Neural cell (in vitro differentiated cells): ENCODE measurements around the gene POGLUT2. TPM values are rescaled to one million over a fixed set of nuclear protein-coding genes. Genes with fewer than 3 reads are reported as not detected.

Source experiments
- H2AFZ ChIP-seq: fragments of 200-600, 300-800 bp; sonication (generic), shearing (Covaris generic); 2 replicates; pipeline ENCODE4 v1.6.0; 2014; ENCODE audit warnings: low read depth, mild to moderate bottlenecking, antibody characterized with exemption, low read length, moderate library complexity
- H3F3A ChIP-seq: fragments of 200-600 bp; shearing (Covaris generic); 2 replicates; pipeline ENCODE4 v1.6.1; 2016; ENCODE audit warnings: mild to moderate bottlenecking, moderate library complexity, mixed read lengths, antibody characterized with exemption, low read length; ENCODE audit not compliant: insufficient read depth, poor library complexity, severe bottlenecking
- H3K27ac ChIP-seq: fragments of 200-600, 300-800 bp; sonication (generic), shearing (Covaris generic); 2 replicates; pipeline ENCODE4 v1.5.1; 2014; ENCODE audit warnings: mild to moderate bottlenecking, low read length, moderate library complexity
- H3K27me3 ChIP-seq: fragments of 300-800, 200-600 bp; sonication (generic), shearing (Covaris generic); 2 replicates; pipeline ENCODE4 v1.6.0; 2014; ENCODE audit warnings: mild to moderate bottlenecking, low read depth, low read length, moderate library complexity; ENCODE audit not compliant: insufficient read depth
- H3K36me3 ChIP-seq: fragments of 300-800, 200-600 bp; sonication (generic), shearing (Covaris generic); 2 replicates; pipeline ENCODE4 v1.5.1; 2014; ENCODE audit warnings: mild to moderate bottlenecking, antibody characterized with exemption, low read length, moderate library complexity; ENCODE audit not compliant: insufficient read depth
- H3K4me2 ChIP-seq: fragments of 300-800, 200-600 bp; sonication (generic), shearing (Covaris generic); 2 replicates; pipeline ENCODE4 v1.6.0; 2014; ENCODE audit warnings: mild to moderate bottlenecking, low read length
- H3K4me3 ChIP-seq: fragments of 300-800, 200-600 bp; sonication (generic), shearing (Covaris generic); 2 replicates; pipeline ENCODE4 v1.5.1; 2014; ENCODE audit warnings: mild to moderate bottlenecking, low read length, moderate library complexity
- H3K79me2 ChIP-seq: fragments of 200-600 bp; shearing (Covaris generic); replicated peaks from 2 replicates; pipeline ENCODE4 v1.6.0; 2014; ENCODE audit warnings: mild to moderate bottlenecking, low read length, moderate library complexity; ENCODE audit not compliant: insufficient read depth
- H3K9ac ChIP-seq: fragments of 300-800, 200-600 bp; sonication (generic), shearing (Covaris generic); 2 replicates; pipeline ENCODE4 v1.6.1; 2016; ENCODE audit warnings: mild to moderate bottlenecking, low read length, mixed read lengths
- H3K9me2 ChIP-seq: fragments of 200-600 bp; shearing (Covaris generic); 2 replicates; pipeline ENCODE4 v1.6.1; 2016; ENCODE audit warnings: mild to moderate bottlenecking, low read length, mixed read lengths; ENCODE audit not compliant: insufficient read depth
- H3K9me3 ChIP-seq: fragments of 200-600, 300-800 bp; sonication (generic), shearing (Covaris generic); 2 replicates; pipeline ENCODE4 v1.6.1; 2016; ENCODE audit warnings: mild to moderate bottlenecking, mixed run types, low read length, moderate library complexity, mixed read lengths
- H4K20me1 ChIP-seq: fragments of 200-600 bp; shearing (Covaris generic); 2 replicates; pipeline ENCODE4 v1.6.1; 2016; ENCODE audit warnings: mild to moderate bottlenecking, mixed run types; ENCODE audit not compliant: insufficient read depth
- CTCF ChIP-seq: fragments of 450-650 bp; IDR thresholded peaks from 2 replicates; pipeline ENCODE4 v1.5.1; 2014; ENCODE audit warnings: antibody characterized with exemption, mild to moderate bottlenecking, moderate library complexity; ENCODE audit not compliant: poor library complexity, severe bottlenecking
- EP300 ChIP-seq: fragments of 450-650 bp; conservative IDR thresholded peaks from 2 replicates; pipeline ENCODE4 v1.6.1; 2014; ENCODE audit warnings: antibody characterized with exemption, mild to moderate bottlenecking, moderate library complexity; ENCODE audit not compliant: poor library complexity, severe bottlenecking
- EZH2 ChIP-seq: fragments of 200-600, 300-800 bp; shearing (Covaris generic), sonication (generic); IDR thresholded peaks from 2 replicates; pipeline ENCODE4 v1.6.1; 2014; ENCODE audit warnings: antibody characterized with exemption, low read length, borderline replicate concordance, mild to moderate bottlenecking; ENCODE audit not compliant: insufficient read depth, poor library complexity, severe bottlenecking
- MXI1 ChIP-seq: fragments of 450-650 bp; conservative IDR thresholded peaks from 2 replicates; pipeline ENCODE4 v1.6.1; 2014; ENCODE audit warnings: antibody characterized with exemption, mild to moderate bottlenecking; ENCODE audit not compliant: poor library complexity, severe bottlenecking
- POLR2AphosphoS5 ChIP-seq: IDR thresholded peaks from 2 replicates; pipeline ENCODE4 v1.6.1; 2012
- RAD21 ChIP-seq: fragments of 450-650 bp; conservative IDR thresholded peaks from 2 replicates; pipeline ENCODE4 v1.6.1; 2014; ENCODE audit warnings: antibody characterized with exemption, mild to moderate bottlenecking, moderate library complexity
- REST ChIP-seq: IDR thresholded peaks from 2 replicates; pipeline ENCODE4 v1.6.1; 2012; ENCODE audit warnings: borderline replicate concordance
- SMC3 ChIP-seq: fragments of 450-650 bp; conservative IDR thresholded peaks from 2 replicates; pipeline ENCODE4 v1.6.1; 2014; ENCODE audit warnings: antibody characterized with exemption, mild to moderate bottlenecking, moderate library complexity; ENCODE audit not compliant: poor library complexity
- TAF1 ChIP-seq: IDR thresholded peaks from 2 replicates; pipeline ENCODE4 v1.6.1; 2012; ENCODE audit warnings: low read depth
- polyA plus RNA-seq: library from polyadenylated mRNA; depleted of rRNA; stranded (reverse); fragments of >200 nt; gene quantifications from 2 replicates; pipeline ENCODE4 v1.2.3, GENCODE V29; 2014

POGLUT2 gene
- polyA plus RNA-seq, 1 donor from 2014 or later, result 51.7 TPM

- no peak for TF ChIP-seq MXI1
- no peak for TF ChIP-seq EZH2
- no peak for TF ChIP-seq EP300
- TF ChIP-seq SMC3, result no peak
- no peak for TF ChIP-seq CTCF
- TF ChIP-seq RAD21, result no peak
- no peak for TF ChIP-seq POLR2AphosphoS5
- no peak for TF ChIP-seq TAF1
- no peak for TF ChIP-seq REST
- H2AFZ ChIP-seq, result no peak overlapping the region
- peaks cover 6% of the 10 kb centered on the region for H3K79me2 ChIP-seq
- no peak overlapping the region for H3K4me2 ChIP-seq
- no peaks in the 10 kb centered on the region for H3K9me3 ChIP-seq
- H3K9me2 ChIP-seq, result no peaks in the 10 kb centered on the region
- H3K4me3 ChIP-seq, result no peak overlapping the region
- no peaks in the 10 kb centered on the region for H3F3A ChIP-seq
- H3K9ac ChIP-seq, result no peak overlapping the region
- H3K27me3 ChIP-seq, result no peaks in the 10 kb centered on the region
- H3K27ac ChIP-seq, result no peak overlapping the region
- H4K20me1 ChIP-seq, result no peaks in the 10 kb centered on the region
- no peaks in the 10 kb centered on the region for H3K36me3 ChIP-seq
Observed at GRCh38 chr13:102792396-102792795, 6.4 kb downstream of the POGLUT2 start.

DNA sequence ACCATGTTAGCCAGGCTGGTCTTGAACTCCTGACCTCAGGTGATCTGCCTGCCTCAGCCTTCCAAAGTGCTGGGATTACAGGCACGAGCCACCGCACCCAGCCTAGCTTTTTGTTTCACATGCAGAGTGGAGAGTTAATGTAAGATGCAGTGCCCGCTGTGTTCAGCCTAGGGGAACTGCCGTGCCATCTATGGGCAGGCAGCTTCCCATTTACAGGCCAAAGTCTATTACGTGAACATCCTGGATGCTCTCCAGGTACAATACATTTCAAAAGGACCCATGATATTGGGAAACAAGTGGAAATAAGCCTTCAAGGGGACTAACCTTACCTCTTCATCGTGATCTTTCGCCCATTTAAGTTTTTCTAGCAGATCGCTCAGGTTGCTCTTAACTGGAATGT is 10.1 kb downstream of the POGLUT2 start:
- H3K27me3 ChIP-seq, result no peaks in the 10 kb centered on the region
- no peak overlapping the region for H2AFZ ChIP-seq
- no peaks in the 10 kb centered on the region for H3K9me3 ChIP-seq
- no peaks in the 10 kb centered on the region for H3K9me2 ChIP-seq
- H3K79me2 ChIP-seq, result no peaks in the 10 kb centered on the region
- no peak overlapping the region for H3K27ac ChIP-seq
- no peaks in the 10 kb centered on the region for H4K20me1 ChIP-seq
- no peak overlapping the region for H3K9ac ChIP-seq
- TF ChIP-seq REST, result no peak
- no peak for TF ChIP-seq EZH2
- no peak for TF ChIP-seq POLR2AphosphoS5
- no peak for TF ChIP-seq SMC3
- no peak for TF ChIP-seq EP300
- no peak for TF ChIP-seq MXI1
- no peak for TF ChIP-seq TAF1
- TF ChIP-seq RAD21, result no peak
- TF ChIP-seq CTCF, result no peak
- H3K36me3 ChIP-seq, result peaks cover 7% of the 10 kb centered on the region
- H3K4me2 ChIP-seq, result no peak overlapping the region
- H3K4me3 ChIP-seq, result no peak overlapping the region
- no peaks in the 10 kb centered on the region for H3F3A ChIP-seq
